AG04450 (cell line): ENCODE measurements around the gene SUN1. TPM values are rescaled to one million over a fixed set of nuclear protein-coding genes. Genes with fewer than 3 reads are reported as not detected.
"Not testable (repeated sequence)": the region's sequence is repeated elsewhere in the genome, so short reads cannot be mapped to it uniquely, and the experiment has no call there.

ENCODE experiments used
- CTCF ChIA-PET: fragments of 300-600, 350-600 bp; formaldehyde crosslinking; extraction: SDS; loops from one replicate; lab custom pipeline; 2022; ENCODE audit warnings: antibody characterized with exemption, inconsistent platforms; lab: Charles Lee
- POLR2A ChIA-PET: fragments of 350-600 bp; formaldehyde crosslinking; extraction: SDS; loops from one replicate; lab custom pipeline; 2021; ENCODE audit warnings: antibody characterized with exemption, inconsistent platforms; lab: Yijun Ruan, JAX
- DNase-seq: peaks from one replicate; pipeline ENCODE4 v3.0.0-alpha.2; 2011; ENCODE audit warnings: low read depth, low spot score
- H3K27ac ChIP-seq: one replicate; pipeline ENCODE4 v1.5.1; 2012; ENCODE audit warnings: low read depth, low read length, control low read depth
- H3K27me3 ChIP-seq: one replicate; pipeline ENCODE4 v1.6.0; 2012; ENCODE audit warnings: low read length; ENCODE audit not compliant: control insufficient read depth, insufficient read depth
- H3K4me3 ChIP-seq: 2 replicates; pipeline ENCODE4 v1.5.1; 2011; ENCODE audit warnings: mild to moderate bottlenecking, low read depth, low read length, control low read depth
- H3K9me3 ChIP-seq: 2 replicates; pipeline ENCODE4 v1.5.1; 2012; ENCODE audit warnings: low read length; ENCODE audit not compliant: control insufficient read depth, insufficient read depth
- polyA plus RNA-seq: library from polyadenylated mRNA; depleted of rRNA; stranded (reverse); fragments of >200 nt; gene quantifications from 2 replicates; pipeline ENCODE4 v1.2.3, GENCODE V29; 2011
- TF ChIP-seq, protein P1 (sequence below): IDR thresholded peaks from 2 replicates; pipeline ENCODE4 v1.5.1; 2011; ENCODE audit warnings: low read depth, low read length, control low read depth, inconsistent platforms

The SUN1 gene
- polyA plus RNA-seq, 1 experiment, result 140 TPM

DNA sequence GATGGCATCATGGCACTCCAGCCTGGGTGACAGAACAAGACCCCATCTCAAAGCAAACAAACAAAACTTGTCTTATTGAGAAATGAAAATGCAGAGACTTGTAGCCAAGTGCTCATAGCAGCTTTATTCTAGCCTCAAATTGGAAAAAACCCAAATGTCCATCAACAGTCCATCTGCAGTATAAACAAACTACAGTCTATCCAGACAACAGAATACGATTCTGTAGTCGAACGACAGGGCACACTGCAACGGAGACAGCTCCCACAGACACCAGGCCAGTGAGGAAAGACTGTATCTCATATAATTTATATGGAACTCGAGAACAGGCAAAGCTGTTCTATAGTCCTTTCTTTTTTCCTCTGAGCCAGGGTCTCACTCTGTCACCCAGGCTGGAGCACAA lies 40.8 kb upstream of the SUN1 start:
- H3K4me3 ChIP-seq, result no peak overlapping the region

DNA sequence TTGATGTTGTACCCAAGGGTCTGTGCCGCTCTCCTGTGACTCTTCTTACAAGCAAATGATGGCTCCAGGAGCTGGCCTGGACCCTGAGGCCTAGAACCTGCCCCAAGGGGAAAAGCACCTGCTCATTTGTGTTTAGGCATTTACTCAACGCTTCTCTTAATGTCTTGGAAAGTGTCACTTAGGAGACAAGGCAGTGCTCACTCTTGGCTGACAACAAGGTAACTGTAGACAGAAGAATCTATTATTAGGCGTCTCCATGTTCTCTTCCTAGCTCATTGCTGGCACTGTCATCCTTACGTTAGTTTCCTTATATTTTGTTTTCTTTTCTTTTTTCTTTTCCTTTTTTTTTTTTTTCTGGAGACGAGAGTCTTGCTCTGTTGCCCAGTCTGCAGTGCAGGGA lies 38.1 kb upstream of the SUN1 start:
- DNase-seq, result no peak
- TF ChIP-seq, protein P1, sequence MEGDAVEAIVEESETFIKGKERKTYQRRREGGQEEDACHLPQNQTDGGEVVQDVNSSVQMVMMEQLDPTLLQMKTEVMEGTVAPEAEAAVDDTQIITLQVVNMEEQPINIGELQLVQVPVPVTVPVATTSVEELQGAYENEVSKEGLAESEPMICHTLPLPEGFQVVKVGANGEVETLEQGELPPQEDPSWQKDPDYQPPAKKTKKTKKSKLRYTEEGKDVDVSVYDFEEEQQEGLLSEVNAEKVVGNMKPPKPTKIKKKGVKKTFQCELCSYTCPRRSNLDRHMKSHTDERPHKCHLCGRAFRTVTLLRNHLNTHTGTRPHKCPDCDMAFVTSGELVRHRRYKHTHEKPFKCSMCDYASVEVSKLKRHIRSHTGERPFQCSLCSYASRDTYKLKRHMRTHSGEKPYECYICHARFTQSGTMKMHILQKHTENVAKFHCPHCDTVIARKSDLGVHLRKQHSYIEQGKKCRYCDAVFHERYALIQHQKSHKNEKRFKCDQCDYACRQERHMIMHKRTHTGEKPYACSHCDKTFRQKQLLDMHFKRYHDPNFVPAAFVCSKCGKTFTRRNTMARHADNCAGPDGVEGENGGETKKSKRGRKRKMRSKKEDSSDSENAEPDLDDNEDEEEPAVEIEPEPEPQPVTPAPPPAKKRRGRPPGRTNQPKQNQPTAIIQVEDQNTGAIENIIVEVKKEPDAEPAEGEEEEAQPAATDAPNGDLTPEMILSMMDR, result no peak
- ChIA-PET POLR2A (no interaction called here), CTCF (no interaction called here)
- no peak overlapping the region for H3K4me3 ChIP-seq
- H3K27me3 ChIP-seq, result no peaks in the 10 kb centered on the region
- no peaks in the 10 kb centered on the region for H3K9me3 ChIP-seq
- H3K27ac ChIP-seq, result no peak overlapping the region

More for the DNA sequence above, 40.8 kb upstream of the SUN1 start:
- Histone ChIP-seq H3K27me3 (no peaks in the 10 kb centered on the region), H3K9me3 (peaks cover 4% of the 10 kb centered on the region; the same call in 1 of the 2 replicates), H3K27ac (no peak overlapping the region)
- TF ChIP-seq, protein P1, result no peak
- ChIA-PET CTCF (interaction anchor here (8.3 kb wide), 1 partner anchor 81 kb away, joined by 51 read pairs; no protein-coding TSS in a partner anchor), POLR2A (no interaction called here)
- DNase-seq, result no peak

DNA sequence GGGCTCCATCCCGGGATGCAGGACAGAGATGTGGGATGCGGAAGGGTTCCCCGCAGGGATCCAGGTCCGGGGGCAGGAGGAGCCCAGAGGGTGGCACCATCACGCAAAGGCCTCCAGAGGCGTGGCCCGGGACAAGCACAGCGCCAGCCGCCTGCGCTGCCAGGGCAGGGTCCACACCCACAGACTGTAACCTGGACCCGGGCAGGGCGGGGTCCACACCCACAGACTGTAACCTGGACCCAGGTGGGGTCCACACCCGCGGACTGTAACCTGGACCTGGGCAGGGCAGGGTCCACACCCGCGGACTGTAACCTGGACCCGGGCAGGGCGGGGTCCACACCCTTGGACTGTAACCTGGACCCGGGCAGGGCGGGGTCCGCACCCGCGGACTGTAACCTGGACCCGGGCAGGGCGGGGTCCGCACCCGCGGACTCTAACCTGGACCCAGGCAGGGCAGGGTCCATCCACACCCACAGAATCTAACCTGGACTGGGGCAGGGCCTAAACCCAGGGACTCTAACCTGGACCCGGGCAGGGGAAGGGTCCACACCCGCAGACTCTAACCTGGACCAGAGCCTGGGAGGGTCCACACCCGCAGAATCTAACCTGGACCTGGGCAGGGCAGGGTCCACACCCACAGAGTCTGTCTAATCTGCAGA lies 37.5 kb upstream of the SUN1 start:
- ChIA-PET POLR2A (no interaction called here), CTCF (no interaction called here)
- Histone ChIP-seq H3K27ac (no peak overlapping the region), H3K27me3 (no peaks in the 10 kb centered on the region), H3K9me3 (no peaks in the 10 kb centered on the region), H3K4me3 (no peak overlapping the region)
- DNase-seq, result no peak
- TF ChIP-seq, protein P1, result no peak

DNA sequence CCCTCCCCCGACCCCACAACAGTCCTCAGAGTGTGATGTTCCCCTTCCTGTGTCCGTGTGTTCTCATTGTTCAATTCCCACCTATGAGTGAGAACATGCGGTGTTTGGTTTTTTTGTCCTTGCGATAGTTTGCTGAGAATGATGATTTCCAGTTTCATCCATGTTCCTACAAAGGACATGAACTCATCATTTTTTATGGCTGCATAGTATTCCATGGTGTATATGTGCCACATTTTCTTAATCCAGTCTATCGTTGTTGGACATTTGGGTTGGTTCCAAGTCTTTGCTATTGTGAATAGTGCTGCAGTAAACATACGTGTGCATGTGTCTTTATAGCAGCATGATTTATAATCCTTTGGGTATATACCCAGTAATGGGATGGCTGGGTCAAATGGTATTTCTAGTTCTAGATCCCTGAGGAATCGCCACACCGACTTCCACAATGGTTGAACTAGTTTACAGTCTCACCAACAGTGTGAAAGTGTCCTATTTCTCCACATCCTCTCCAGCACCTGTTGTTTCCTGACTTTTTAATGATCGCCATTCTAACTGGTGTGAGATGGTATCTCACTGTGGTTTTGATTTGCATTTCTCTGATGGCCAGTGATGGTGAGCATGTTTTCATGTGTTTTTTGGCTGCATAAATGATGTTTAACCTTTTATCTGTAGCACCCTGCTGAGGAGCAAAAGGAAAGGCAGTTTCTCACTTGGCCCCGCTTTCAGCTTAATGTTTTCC lies 35.7 kb upstream of the SUN1 start:
- H3K9me3 ChIP-seq, POLR2A ChIA-PET, H3K4me3 ChIP-seq, H3K27ac ChIP-seq, CTCF ChIA-PET, DNase-seq, H3K27me3 ChIP-seq: not testable (repeated sequence)

DNA sequence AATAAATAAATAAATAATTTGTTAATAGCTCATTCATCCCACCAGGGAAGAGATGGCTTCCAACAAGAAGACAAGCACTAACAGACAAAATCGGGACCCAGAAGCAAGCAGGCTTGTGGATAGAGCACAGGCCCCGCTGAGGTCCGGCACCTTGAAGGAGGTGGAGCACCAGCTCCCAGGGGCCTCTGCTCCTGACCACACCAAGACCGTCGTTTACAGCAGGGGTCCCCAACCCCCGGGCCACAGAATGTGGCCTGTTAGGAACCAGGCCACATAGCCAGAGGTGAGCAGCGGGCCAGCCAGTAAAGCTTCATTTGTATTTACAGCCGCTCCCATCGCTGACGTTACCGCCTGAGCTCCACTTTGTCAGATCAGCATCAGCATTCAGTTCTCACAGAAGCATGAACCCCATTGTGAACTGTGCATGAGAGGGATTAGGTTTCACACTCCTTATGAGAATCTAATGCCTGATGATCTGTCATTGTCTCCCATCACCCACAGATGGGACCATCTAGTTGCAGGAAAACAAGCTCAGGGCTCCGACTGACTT lies 33.3 kb upstream of the SUN1 start:
- ChIA-PET CTCF (interaction anchor here (2.3 kb wide), 1 partner anchor 12 kb away, joined by 8 read pairs; no protein-coding TSS in a partner anchor), POLR2A (no interaction called here)
- Histone ChIP-seq H3K4me3 (no peak overlapping the region), H3K9me3 (no peaks in the 10 kb centered on the region), H3K27me3 (no peaks in the 10 kb centered on the region), H3K27ac (no peak overlapping the region)
- no peak for DNase-seq
- TF ChIP-seq, protein P1, result no peak
